Liver (tissue), 9 donors: ENCODE measurements around the gene DUSP16. TPM values are rescaled to one million over a fixed set of nuclear protein-coding genes. Genes with fewer than 3 reads are reported as not detected.

ENCODE experiments used
- DNase-seq: peaks from one replicate; pipeline ENCODE4 v3.0.0-alpha.2; 2017; ENCODE audit warnings: low spot score
- H3K27ac ChIP-seq, 2 donors: one replicate each; pipeline ENCODE4 v1.7.0; 2013; ENCODE audit warnings: inconsistent platforms in 2 of 2, low read length in 2 of 2, control low read depth in 1 of 2, low read depth in 1 of 2, mild to moderate bottlenecking in 1 of 2
- H3K27me3 ChIP-seq, 4 donors: one replicate each; pipeline versions ENCODE4 v1.6.1 to v1.7.0; 2013; ENCODE audit warnings: low read length in 3 of 4, inconsistent platforms in 1 of 4, mild to moderate bottlenecking in 1 of 4, moderate library complexity in 1 of 4; ENCODE audit not compliant: control insufficient read depth in 4 of 4, insufficient read depth in 4 of 4
- H3K36me3 ChIP-seq, 4 donors: one replicate each; pipeline versions ENCODE4 v1.6.1 to v1.7.0; 2013; ENCODE audit warnings: low read length in 3 of 4, mild to moderate bottlenecking in 3 of 4, low read depth in 1 of 4, moderate library complexity in 1 of 4; ENCODE audit not compliant: control insufficient read depth in 4 of 4, insufficient read depth in 3 of 4
- H3K4me1 ChIP-seq, 4 donors: one replicate each; pipeline versions ENCODE4 v1.6.1 to v1.7.0; 2013; ENCODE audit warnings: low read length in 3 of 4, mild to moderate bottlenecking in 3 of 4, moderate library complexity in 1 of 4; ENCODE audit not compliant: control insufficient read depth in 4 of 4, insufficient read depth in 4 of 4
- H3K4me3 ChIP-seq, 3 donors: one replicate each; pipeline versions ENCODE4 v1.6.1 to v1.7.0; 2013; ENCODE audit warnings: low read length in 3 of 3, control low read depth in 1 of 3, low read depth in 1 of 3, mild to moderate bottlenecking in 1 of 3
- H3K9ac ChIP-seq, 2 donors: one replicate each; pipeline ENCODE4 v1.7.0; 2013; ENCODE audit warnings: low read length in 2 of 2, mild to moderate bottlenecking in 2 of 2, moderate library complexity in 2 of 2, control low read depth in 1 of 2, low read depth in 1 of 2
- H3K9me3 ChIP-seq, 4 donors: one replicate each; pipeline versions ENCODE4 v1.6.1 to v1.7.0; 2013; ENCODE audit warnings: low read length in 3 of 4; ENCODE audit not compliant: control insufficient read depth in 4 of 4
- ATF3 ChIP-seq: IDR thresholded peaks from 2 replicates; pipeline ENCODE4 v1.6.1; 2016; ENCODE audit warnings: antibody characterized with exemption
- EGR1 ChIP-seq, 2 donors: IDR thresholded peaks; 2 replicates each; pipeline ENCODE4 v1.6.1; 2016 to 2018; ENCODE audit warnings: antibody characterized with exemption in 2 of 2, low read depth in 2 of 2
- FOXA2 ChIP-seq: IDR thresholded peaks from 2 replicates; pipeline ENCODE4 v1.6.1; 2016; ENCODE audit warnings: antibody characterized with exemption
- HNF4A ChIP-seq, 2 donors: conservative IDR thresholded peaks; 2 replicates each; pipeline ENCODE4 v1.6.1; 2016; ENCODE audit warnings: antibody characterized with exemption in 2 of 2, mild to moderate bottlenecking in 2 of 2
- HNF4G ChIP-seq: IDR thresholded peaks from 2 replicates; pipeline ENCODE4 v1.6.1; 2016; ENCODE audit warnings: antibody characterized with exemption
- JUND ChIP-seq, 2 donors: IDR thresholded peaks; 2 replicates each; pipeline ENCODE4 v1.6.1; 2016; ENCODE audit warnings: antibody characterized with exemption in 2 of 2
- NR2F2 ChIP-seq: IDR thresholded peaks from 2 replicates; pipeline ENCODE4 v1.6.1; 2016; ENCODE audit warnings: antibody characterized with exemption
- RXRA ChIP-seq, 2 donors: IDR thresholded peaks; 2 replicates each; pipeline ENCODE4 v1.6.1; 2017 to 2018; ENCODE audit warnings: antibody characterized with exemption in 2 of 2, mild to moderate bottlenecking in 1 of 2
- TAF1 ChIP-seq: conservative IDR thresholded peaks from 2 replicates; pipeline ENCODE4 v1.6.1; 2016; ENCODE audit warnings: antibody characterized with exemption, mild to moderate bottlenecking
- ZBTB33 ChIP-seq: IDR thresholded peaks from 2 replicates; pipeline ENCODE4 v1.6.1; 2016; ENCODE audit warnings: antibody characterized with exemption
- WGBS: extraction: QIAGEN DNeasy Blood & Tissue Kit; methylation state at CpG from one replicate; pipeline ENCODE4 v1.1.7; 2013; 5-methylcytosine and 5-hydroxymethylcytosine counted together
- polyA plus RNA-seq, 2 donors: library from polyadenylated mRNA; stranded (reverse) in 1 of 2; unstranded in 1 of 2; fragments of 200-250 nt in 1 of 2; fragments of >200 nt in 1 of 2; fragmentation: Nextera tagmentation in 1 of 2; extraction: Ambion mirVana in 1 of 2; gene quantifications; one replicate each; pipeline versions ENCODE4 v1.2.1 to v1.2.3, GENCODE V29; 2013 to 2015
- total RNA-seq, 2 donors: library from RNA; depleted of rRNA; stranded (reverse); fragments of >200 nt; gene quantifications; one replicate each; pipeline ENCODE4 v1.2.3, GENCODE V29; 2014
- TF ChIP-seq, protein P1 (sequence below): fragments of 150-350 bp; IDR thresholded peaks from 2 replicates; pipeline ENCODE4 v1.5.1; 2017; ENCODE audit warnings: improper control_type of control experiment, low read depth, low read length; ENCODE audit not compliant: missing input control
- TF ChIP-seq, protein P2 (sequence below): IDR thresholded peaks from 2 replicates; pipeline ENCODE4 v1.6.1; 2016; ENCODE audit warnings: antibody characterized with exemption
- TF ChIP-seq, protein P3 (sequence below): IDR thresholded peaks from 2 replicates; pipeline ENCODE4 v1.6.1; 2016; ENCODE audit warnings: antibody characterized with exemption, mild to moderate bottlenecking
- donor health status: healthy.
- donor health status: healthy.
- donor health status: healthy.
- donor health status: healthy.
- donor health status: healthy.

DUSP16 gene
- total and polyA plus RNA-seq, 4 donors = 7.8 to 56.4 (median 19.1) TPM

DNA sequence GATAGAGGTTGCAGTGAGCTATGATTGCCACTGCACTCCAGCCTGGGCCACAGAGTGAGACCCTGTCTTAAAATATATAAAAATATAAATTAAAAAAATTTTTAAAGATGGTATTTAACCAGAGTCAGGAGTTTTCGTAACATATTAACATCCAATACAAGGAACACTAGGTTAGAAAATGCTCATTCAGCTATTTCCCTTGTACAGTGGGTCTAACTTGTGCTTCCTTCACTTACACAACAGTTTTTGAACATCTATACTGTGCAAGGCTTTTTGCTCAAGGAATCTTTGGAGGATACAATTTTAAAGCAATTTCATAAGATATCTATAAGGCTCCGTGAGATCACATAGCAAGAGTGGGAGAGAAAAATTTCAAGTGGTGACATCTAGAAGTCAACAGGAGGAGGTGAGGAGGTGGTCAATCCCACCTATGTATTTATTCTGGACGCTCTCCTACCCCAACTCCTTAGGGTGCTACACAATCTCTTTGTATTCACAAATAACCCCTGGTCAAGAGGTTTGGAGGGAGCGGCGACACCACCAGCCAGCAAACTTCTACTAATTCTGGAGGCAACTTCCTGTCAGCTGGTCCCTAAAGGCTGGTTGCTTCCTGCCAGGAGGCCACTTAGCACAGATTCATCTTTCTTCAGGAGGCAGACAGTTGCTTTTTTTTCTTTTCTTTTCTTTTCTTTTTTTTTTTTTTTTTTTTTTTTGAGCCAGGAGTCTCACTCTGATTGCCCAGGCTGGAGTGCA lies 22.2 kb downstream of the DUSP16 start:
- TF ChIP-seq, protein P1, sequence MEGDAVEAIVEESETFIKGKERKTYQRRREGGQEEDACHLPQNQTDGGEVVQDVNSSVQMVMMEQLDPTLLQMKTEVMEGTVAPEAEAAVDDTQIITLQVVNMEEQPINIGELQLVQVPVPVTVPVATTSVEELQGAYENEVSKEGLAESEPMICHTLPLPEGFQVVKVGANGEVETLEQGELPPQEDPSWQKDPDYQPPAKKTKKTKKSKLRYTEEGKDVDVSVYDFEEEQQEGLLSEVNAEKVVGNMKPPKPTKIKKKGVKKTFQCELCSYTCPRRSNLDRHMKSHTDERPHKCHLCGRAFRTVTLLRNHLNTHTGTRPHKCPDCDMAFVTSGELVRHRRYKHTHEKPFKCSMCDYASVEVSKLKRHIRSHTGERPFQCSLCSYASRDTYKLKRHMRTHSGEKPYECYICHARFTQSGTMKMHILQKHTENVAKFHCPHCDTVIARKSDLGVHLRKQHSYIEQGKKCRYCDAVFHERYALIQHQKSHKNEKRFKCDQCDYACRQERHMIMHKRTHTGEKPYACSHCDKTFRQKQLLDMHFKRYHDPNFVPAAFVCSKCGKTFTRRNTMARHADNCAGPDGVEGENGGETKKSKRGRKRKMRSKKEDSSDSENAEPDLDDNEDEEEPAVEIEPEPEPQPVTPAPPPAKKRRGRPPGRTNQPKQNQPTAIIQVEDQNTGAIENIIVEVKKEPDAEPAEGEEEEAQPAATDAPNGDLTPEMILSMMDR = no peak
- TF ChIP-seq HNF4G (no peak), JUND (IDR thresholded peaks at IDR 0.05) (no peak), TAF1 (no peak), NR2F2 (no peak), ZBTB33 (no peak), ATF3 (no peak)
- TF ChIP-seq, protein P2, sequence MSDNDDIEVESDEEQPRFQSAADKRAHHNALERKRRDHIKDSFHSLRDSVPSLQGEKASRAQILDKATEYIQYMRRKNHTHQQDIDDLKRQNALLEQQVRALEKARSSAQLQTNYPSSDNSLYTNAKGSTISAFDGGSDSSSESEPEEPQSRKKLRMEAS = no peak
- TF ChIP-seq, protein P3, sequence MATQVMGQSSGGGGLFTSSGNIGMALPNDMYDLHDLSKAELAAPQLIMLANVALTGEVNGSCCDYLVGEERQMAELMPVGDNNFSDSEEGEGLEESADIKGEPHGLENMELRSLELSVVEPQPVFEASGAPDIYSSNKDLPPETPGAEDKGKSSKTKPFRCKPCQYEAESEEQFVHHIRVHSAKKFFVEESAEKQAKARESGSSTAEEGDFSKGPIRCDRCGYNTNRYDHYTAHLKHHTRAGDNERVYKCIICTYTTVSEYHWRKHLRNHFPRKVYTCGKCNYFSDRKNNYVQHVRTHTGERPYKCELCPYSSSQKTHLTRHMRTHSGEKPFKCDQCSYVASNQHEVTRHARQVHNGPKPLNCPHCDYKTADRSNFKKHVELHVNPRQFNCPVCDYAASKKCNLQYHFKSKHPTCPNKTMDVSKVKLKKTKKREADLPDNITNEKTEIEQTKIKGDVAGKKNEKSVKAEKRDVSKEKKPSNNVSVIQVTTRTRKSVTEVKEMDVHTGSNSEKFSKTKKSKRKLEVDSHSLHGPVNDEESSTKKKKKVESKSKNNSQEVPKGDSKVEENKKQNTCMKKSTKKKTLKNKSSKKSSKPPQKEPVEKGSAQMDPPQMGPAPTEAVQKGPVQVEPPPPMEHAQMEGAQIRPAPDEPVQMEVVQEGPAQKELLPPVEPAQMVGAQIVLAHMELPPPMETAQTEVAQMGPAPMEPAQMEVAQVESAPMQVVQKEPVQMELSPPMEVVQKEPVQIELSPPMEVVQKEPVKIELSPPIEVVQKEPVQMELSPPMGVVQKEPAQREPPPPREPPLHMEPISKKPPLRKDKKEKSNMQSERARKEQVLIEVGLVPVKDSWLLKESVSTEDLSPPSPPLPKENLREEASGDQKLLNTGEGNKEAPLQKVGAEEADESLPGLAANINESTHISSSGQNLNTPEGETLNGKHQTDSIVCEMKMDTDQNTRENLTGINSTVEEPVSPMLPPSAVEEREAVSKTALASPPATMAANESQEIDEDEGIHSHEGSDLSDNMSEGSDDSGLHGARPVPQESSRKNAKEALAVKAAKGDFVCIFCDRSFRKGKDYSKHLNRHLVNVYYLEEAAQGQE = no peak
- H3K9ac ChIP-seq = no peak overlapping the region
- peaks cover 1 to 11% (median 4%) of the 10 kb centered on the region in 4 donors for H3K4me1 ChIP-seq
- no peaks in the 10 kb centered on the region for H3K27me3 ChIP-seq
- 90% methylated on average over 5 of the region's 5 CpGs for WGBS
- H3K27ac ChIP-seq = no peak overlapping the region
- peaks cover 0 to 11% (median 9%) of the 10 kb centered on the region in 4 donors for H3K36me3 ChIP-seq
- DNase-seq = no peak
- no peak overlapping the region for H3K4me3 ChIP-seq
- H3K9me3 ChIP-seq = no peaks in the 10 kb centered on the region

DNA sequence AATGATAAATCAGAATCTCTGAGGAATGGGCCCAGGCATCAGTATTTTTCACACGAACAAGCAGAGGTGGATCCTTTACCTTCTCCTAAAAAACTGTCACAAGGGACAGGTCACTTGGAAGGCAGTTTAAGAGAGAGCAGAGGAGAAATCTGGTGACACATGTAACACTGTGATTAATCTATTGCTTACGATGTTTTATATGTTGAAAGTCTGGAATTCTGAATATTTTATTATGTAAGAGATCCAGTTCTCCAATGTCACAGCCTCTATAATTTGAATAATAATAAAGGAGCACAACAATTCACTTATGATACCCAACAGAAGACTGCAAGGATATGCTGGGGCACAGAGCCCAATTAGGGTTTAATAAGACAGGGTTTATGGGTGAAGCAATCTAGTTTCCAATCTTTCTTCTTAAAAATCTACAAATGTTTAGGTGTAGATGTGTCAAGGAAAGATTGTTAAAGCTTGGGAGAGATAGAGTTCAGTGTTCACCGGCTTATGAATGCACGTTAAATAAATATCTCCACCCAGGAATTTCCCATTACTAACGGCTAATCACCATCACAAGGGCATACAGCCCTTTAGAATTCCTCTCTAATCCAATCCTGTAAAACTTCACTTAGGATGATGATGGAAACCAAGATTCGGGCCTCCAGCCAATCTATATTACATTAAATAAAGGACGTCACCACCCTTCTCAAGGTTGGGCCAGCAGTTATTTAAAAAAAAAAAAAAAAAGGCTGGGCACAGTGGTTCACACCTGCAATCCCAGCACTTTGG lies 23.4 kb downstream of the DUSP16 start:
- WGBS = 87% methylated on average over 7 of the region's 7 CpGs
- peaks cover 4 to 10% (median 7%) of the 10 kb centered on the region in 4 donors for H3K4me1 ChIP-seq
- no peak for DNase-seq
- H3K27ac ChIP-seq = no peak overlapping the region
- no peaks in the 10 kb centered on the region for H3K9me3 ChIP-seq
- H3K4me3 ChIP-seq = no peak overlapping the region
- H3K27me3 ChIP-seq = no peaks in the 10 kb centered on the region
- H3K36me3 ChIP-seq = peaks cover 0 to 11% (median 9%) of the 10 kb centered on the region in 4 donors
- TF ChIP-seq EGR1 (IDR thresholded peaks at IDR 0.05; ENCODE audit: low read depth in 2 of 2) (no peak), ZBTB33 (no peak), HNF4A (conservative IDR thresholded peaks at IDR 0.05) (no peak), RXRA (IDR thresholded peaks at IDR 0.05) (no peak), FOXA2 (no peak)
- TF ChIP-seq, protein P3 = no peak
- no peak overlapping the region for H3K9ac ChIP-seq
